HG02885 (cell line): ENCODE results near the gene IFNA16.
"Not testable (repeated sequence)": the region's sequence is repeated elsewhere in the genome, so short reads cannot be mapped to it uniquely, and the experiment has no call there.

Source experiments
- ATAC-seq: cut with Tn5 transposase; IDR thresholded peaks from one replicate; pipeline ENCODE4 v1.9.1; 2021; ENCODE audit warnings: mild to moderate bottlenecking; ENCODE audit not compliant: unreplicated experiment, poor library complexity

IFNA16 gene

GRCh38 chr9:21217211-21217610 lies at the start of gene IFNA16:
Gene IFNA16 (minus strand): TSS chr9:21217311. CDS start chr9:21217305, 6 bp downstream.
- not testable (repeated sequence) for ATAC-seq

- no peak for ATAC-seq
These were observed 48.5 kb upstream of the IFNA16 start for GRCh38 chr9:21265421-21266189.

GRCh38 chr9:21255538-21256212 lies 38.6 kb upstream of the IFNA16 start:
- ATAC-seq: no peak

- peak; percentile 86 for ATAC-seq
These were observed 35.8 kb upstream of the IFNA16 start for GRCh38 chr9:21252721-21253547.

- ATAC-seq: no peak
These were observed 34.5 kb upstream of the IFNA16 start for GRCh38 chr9:21251638-21252037.

GRCh38 chr9:21251190-21251589 lies 34.1 kb upstream of the IFNA16 start:
- no peak for ATAC-seq

- peak; percentile 71 for ATAC-seq
These were observed 27.7 kb upstream of the IFNA16 start for GRCh38 chr9:21244836-21245235.

GRCh38 chr9:21239911-21240310 lies 22.8 kb upstream of the IFNA16 start, which contains the start of gene IFNA14:
Gene IFNA14 (minus strand): TSS chr9:21240005. CDS start chr9:21239935, 70 bp downstream.
- peak; percentile 48 for ATAC-seq

- not testable (repeated sequence) for ATAC-seq
These were observed 19.2 kb upstream of the IFNA16 start for GRCh38 chr9:21236360-21236714.

- ATAC-seq: peak; percentile 85
These were observed 18.6 kb upstream of the IFNA16 start for GRCh38 chr9:21235468-21236359.

GRCh38 chr9:21234153-21234687 lies 17.1 kb upstream of the IFNA16 start:
- ATAC-seq: no peak

GRCh38 chr9:21233258-21233657 lies 16.1 kb upstream of the IFNA16 start:
- ATAC-seq: no peak

- ATAC-seq: no peak
These were observed 11.0 kb upstream of the IFNA16 start, which contains the start of gene IFNA17 for GRCh38 chr9:21228122-21228521. Gene IFNA17 (minus strand): TSS chr9:21228222. CDS start chr9:21228173, 49 bp downstream.

- peak; percentile 81 for ATAC-seq
These were observed 3.4 kb downstream of the IFNA16 start for GRCh38 chr9:21213411-21214326.

GRCh38 chr9:21212160-21212559 lies 5.0 kb downstream of the IFNA16 start:
- ATAC-seq: not testable (repeated sequence)

- ATAC-seq: not testable (repeated sequence)
These were observed 6.3 kb downstream of the IFNA16 start for GRCh38 chr9:21210782-21211181.

GRCh38 chr9:21210311-21210710 lies 6.8 kb downstream of the IFNA16 start:
- no peak for ATAC-seq

- ATAC-seq: not testable (repeated sequence)
These were observed 10.1 kb downstream of the IFNA16 start, which contains the start of gene IFNA10 for GRCh38 chr9:21207043-21207442. Gene IFNA10 (minus strand): TSS chr9:21207143. CDS start chr9:21207097, 46 bp downstream.
